Lung (tissue), 12 donors: Measurements from ENCODE around the gene MRNIP. TPM values are rescaled to one million over a fixed set of nuclear protein-coding genes. Genes with fewer than 3 reads are reported as not detected.

Experiments
- ATAC-seq: fragments of 200-7000 bp; cut with Tn5 transposase; one replicate; pipeline ENCODE4 v1.9.1; 2020; ENCODE audit warnings: moderate number of reproducible peaks; ENCODE audit not compliant: insufficient read depth, low FRiP score
- DNase-seq, 3 donors: peaks; one replicate each; pipeline ENCODE4 v3.0.0-alpha.2; 2013 to 2017
- H3K27ac ChIP-seq, 2 donors: one replicate each; pipeline ENCODE4 v1.5.1; 2013; ENCODE audit warnings: mild to moderate bottlenecking in 2 of 2, moderate library complexity in 2 of 2, control low read depth in 1 of 2, inconsistent platforms in 1 of 2, low read depth in 1 of 2, low read length in 1 of 2
- H3K27me3 ChIP-seq, 3 donors: one replicate each; pipeline ENCODE4 v1.5.1; 2013; ENCODE audit warnings: low read length in 2 of 3; ENCODE audit not compliant: control insufficient read depth in 3 of 3, insufficient read depth in 3 of 3
- H3K36me3 ChIP-seq, 4 donors: one replicate each; pipeline ENCODE4 v1.5.1; 2013; ENCODE audit warnings: low read length in 4 of 4, mild to moderate bottlenecking in 1 of 4, moderate library complexity in 1 of 4; ENCODE audit not compliant: control insufficient read depth in 4 of 4, insufficient read depth in 4 of 4
- H3K4me1 ChIP-seq, 5 donors: one replicate each; pipeline ENCODE4 v1.5.1; 2013; ENCODE audit warnings: low read length in 5 of 5, mild to moderate bottlenecking in 2 of 5, moderate library complexity in 1 of 5; ENCODE audit not compliant: control insufficient read depth in 5 of 5, insufficient read depth in 5 of 5
- H3K4me3 ChIP-seq: one replicate; pipeline ENCODE4 v1.5.1; 2013; ENCODE audit warnings: mild to moderate bottlenecking, control low read depth, moderate library complexity
- H3K9ac ChIP-seq, 2 donors: one replicate each; pipeline ENCODE4 v1.5.1; 2013; ENCODE audit warnings: low read length in 2 of 2, control low read depth in 1 of 2; ENCODE audit not compliant: insufficient read depth in 1 of 2
- H3K9me3 ChIP-seq, 4 donors: one replicate each; pipeline ENCODE4 v1.5.1; 2013; ENCODE audit warnings: low read length in 3 of 4, mild to moderate bottlenecking in 1 of 4, moderate library complexity in 1 of 4; ENCODE audit not compliant: control insufficient read depth in 4 of 4, insufficient read depth in 3 of 4
- WGBS, 2 donors: extraction: QIAGEN DNeasy Blood & Tissue Kit; methylation state at CpG; one replicate each; pipeline ENCODE4 v1.1.7; 2013; 5-methylcytosine and 5-hydroxymethylcytosine counted together
- polyA plus RNA-seq, 2 donors: library from polyadenylated mRNA; stranded (reverse); fragments of 200-250 nt; gene quantifications; one replicate each; pipeline ENCODE4 v1.2.1, GENCODE V29; 2013
- total RNA-seq, 2 donors: library from RNA; depleted of rRNA in 1 of 2; stranded (reverse); fragments of >200 nt in 1 of 2; gene quantifications; one replicate each; pipeline ENCODE4 v1.2.1, GENCODE V29; 2014 to 2021
- TF ChIP-seq, protein P1 (sequence below): IDR thresholded peaks from 2 replicates; pipeline ENCODE4 v1.5.1; 2012; ENCODE audit warnings: mild to moderate bottlenecking; ENCODE audit errors: control extremely low read depth, extremely low read depth
- donor health status: control.
- donor health status: control.
- donor health status: Bipolar disorder and iron deficiency.
- donor health status: healthy.
- donor health status: DM: yes; HTN: yes; CAD: no.

MRNIP gene
- total and polyA plus RNA-seq, 4 donors: 15.4 to 51.0 (median 35.4) TPM

DNA sequence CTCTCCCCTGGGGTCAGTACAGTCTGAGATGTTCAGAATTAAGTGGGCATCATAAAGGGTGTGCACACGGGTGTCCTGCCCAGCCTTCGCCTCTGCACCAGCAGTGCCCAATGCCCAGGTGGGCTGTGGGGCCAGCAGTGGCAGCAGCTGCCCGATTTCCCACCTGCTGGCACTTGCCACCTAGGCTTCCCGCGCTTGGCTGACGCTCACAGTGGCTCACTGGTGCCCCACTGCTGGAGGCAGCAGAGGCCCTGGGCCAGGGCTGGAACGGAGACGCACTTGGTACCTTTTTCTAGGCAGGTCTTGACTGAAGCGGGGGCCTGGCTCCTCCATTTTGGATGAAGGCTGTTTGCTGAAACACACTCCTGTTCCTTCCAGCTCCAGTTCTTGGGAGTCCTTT, 17.0 kb downstream of the MRNIP start:
- peaks cover 23 to 37% (median 31%) of the 10 kb centered on the region in 4 donors for H3K36me3 ChIP-seq
- no peak overlapping the region for H3K9ac ChIP-seq
- no peaks in the 10 kb centered on the region for H3K27me3 ChIP-seq
- H3K27ac ChIP-seq: no peak overlapping the region
- H3K4me3 ChIP-seq: no peak overlapping the region
- 94 to 98% methylated on average over 9 of the region's 9 CpGs for WGBS, 2 donors
- TF ChIP-seq, protein P1, sequence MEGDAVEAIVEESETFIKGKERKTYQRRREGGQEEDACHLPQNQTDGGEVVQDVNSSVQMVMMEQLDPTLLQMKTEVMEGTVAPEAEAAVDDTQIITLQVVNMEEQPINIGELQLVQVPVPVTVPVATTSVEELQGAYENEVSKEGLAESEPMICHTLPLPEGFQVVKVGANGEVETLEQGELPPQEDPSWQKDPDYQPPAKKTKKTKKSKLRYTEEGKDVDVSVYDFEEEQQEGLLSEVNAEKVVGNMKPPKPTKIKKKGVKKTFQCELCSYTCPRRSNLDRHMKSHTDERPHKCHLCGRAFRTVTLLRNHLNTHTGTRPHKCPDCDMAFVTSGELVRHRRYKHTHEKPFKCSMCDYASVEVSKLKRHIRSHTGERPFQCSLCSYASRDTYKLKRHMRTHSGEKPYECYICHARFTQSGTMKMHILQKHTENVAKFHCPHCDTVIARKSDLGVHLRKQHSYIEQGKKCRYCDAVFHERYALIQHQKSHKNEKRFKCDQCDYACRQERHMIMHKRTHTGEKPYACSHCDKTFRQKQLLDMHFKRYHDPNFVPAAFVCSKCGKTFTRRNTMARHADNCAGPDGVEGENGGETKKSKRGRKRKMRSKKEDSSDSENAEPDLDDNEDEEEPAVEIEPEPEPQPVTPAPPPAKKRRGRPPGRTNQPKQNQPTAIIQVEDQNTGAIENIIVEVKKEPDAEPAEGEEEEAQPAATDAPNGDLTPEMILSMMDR: no peak
- H3K9me3 ChIP-seq: peaks cover 0 to 3% (median 0%) of the 10 kb centered on the region in 4 donors
- no peaks in the 10 kb centered on the region for H3K4me1 ChIP-seq
- ATAC-seq (no peak), DNase-seq (no peak)

DNA sequence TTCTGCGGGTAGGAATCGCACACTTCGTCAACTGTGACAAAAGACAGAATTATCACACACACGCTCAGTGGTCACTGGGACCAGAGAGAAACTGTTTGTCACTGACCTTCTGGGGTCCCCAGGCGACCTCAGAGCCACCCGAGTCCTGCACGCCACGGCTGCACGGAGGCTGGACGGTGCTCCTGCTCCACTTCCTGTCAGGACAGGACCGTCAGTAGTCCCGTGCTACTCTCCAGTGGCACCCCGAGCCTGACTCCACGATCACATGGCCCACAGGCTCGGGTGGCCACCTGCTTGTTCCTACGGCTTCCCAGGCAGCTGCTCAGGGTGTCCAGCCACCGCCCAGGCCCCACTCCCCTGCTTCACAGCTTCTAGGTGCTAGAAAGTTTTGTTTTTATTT, 17.9 kb downstream of the MRNIP start:
- Histone ChIP-seq H3K27me3 (no peaks in the 10 kb centered on the region), H3K9me3 (peaks cover 0 to 3% (median 0%) of the 10 kb centered on the region in 4 donors), H3K4me1 (peaks cover 0 to 3% (median 0%) of the 10 kb centered on the region in 5 donors), H3K36me3 (peaks cover 21 to 38% (median 33%) of the 10 kb centered on the region in 4 donors), H3K9ac (no peak overlapping the region), H3K4me3 (no peak overlapping the region), H3K27ac (no peak overlapping the region)
- DNase-seq (no peak), ATAC-seq (no peak)
- WGBS, 2 donors: 90 to 91% methylated on average over 17 of the region's 17 CpGs
- TF ChIP-seq, protein P1: no peak

DNA sequence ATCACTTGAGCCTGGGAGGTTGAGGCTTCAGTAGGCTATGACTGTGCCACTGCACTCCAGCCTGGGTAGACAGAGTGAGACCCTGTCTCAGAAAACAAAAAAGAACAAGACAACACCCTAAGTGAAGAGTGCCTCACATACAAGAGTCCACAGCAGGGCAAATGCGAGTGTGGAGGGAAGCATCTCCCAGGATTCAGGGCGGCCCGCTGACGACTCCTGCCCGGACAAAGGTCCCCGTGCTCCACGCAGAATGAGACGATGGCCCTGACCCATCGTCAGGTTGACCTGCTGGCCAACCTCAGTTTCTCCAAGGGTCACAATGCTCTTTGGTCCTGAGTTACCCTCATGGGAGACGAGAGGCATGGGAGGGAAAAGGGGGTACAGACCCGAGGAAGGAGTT, 18.3 kb downstream of the MRNIP start:
- H3K9me3 ChIP-seq: peaks cover 0 to 3% (median 0%) of the 10 kb centered on the region in 4 donors
- TF ChIP-seq, protein P1: no peak
- no peak overlapping the region for H3K9ac ChIP-seq
- H3K36me3 ChIP-seq: peaks cover 21 to 33% (median 31%) of the 10 kb centered on the region in 4 donors
- ATAC-seq (no peak), DNase-seq (no peak)
- H3K27me3 ChIP-seq: no peaks in the 10 kb centered on the region
- H3K4me1 ChIP-seq: peaks cover 0 to 3% (median 0%) of the 10 kb centered on the region in 5 donors
- H3K4me3 ChIP-seq: no peak overlapping the region
- WGBS, 2 donors: 97% methylated on average over 11 of the region's 11 CpGs
- H3K27ac ChIP-seq: no peak overlapping the region
